Dermis blood vessel endothelial cell (primary cell): ENCODE results near the gene MRPL16. TPM values are rescaled to one million over a fixed set of nuclear protein-coding genes. Genes with fewer than 3 reads are reported as not detected.
"Not testable (repeated sequence)": the region's sequence is repeated elsewhere in the genome, so short reads cannot be mapped to it uniquely, and the experiment has no call there.

Experiments used
- DNase-seq: peaks from one replicate; pipeline ENCODE4 v3.0.0; 2010
- total RNA-seq: library from RNA; depleted of rRNA; stranded (reverse); fragments of >200 nt; gene quantifications from 2 replicates; pipeline ENCODE4 v1.2.3, GENCODE V29; 2014

The MRPL16 gene
- total RNA-seq, 1 donor from 2014 or later = 35.9 TPM

DNA sequence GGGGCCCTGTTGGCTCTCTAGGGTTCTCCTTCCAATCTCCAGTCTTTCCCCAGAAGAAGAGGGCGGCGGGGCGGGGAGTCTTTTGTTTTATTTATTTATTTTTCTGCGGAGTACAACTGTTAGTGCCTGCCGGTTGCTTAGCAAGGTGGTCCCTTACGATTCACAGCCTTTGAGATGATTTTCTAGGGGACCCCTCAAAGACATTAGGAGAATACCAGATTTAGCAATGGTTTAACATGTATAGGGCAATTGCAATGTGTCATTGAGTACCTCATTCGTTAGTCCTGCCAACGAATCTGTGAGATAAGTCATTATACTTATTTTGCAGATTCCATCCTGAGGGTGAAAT, 307 bp upstream of the MRPL16 start:
- DNase-seq = no peak

DNA sequence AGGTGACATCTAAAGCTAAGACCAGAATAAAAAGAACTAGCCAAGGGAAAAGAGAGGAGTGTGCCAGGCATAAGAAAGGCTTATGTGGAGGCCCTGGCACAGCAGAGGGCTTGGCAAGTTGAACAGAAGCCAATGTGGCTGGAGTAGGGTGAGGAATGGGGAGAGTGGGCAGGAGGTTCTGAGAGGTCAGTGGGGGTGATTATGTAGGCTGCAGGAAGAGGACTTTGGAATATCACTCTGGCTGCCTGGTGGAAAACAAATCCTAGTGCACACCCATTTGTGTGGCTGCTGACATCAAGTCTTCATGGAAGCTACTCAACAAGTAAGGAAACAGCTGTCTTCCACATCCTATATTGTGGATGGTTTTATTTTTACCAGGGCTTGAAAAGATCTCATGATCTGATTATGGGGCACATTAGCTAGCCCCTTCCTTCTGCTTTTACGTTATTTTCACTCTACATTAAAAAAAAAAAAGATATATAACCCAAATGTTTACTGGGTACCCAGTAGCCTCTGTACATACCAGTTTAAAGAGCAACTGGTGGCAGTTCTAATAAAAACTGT, 3.4 kb downstream of the MRPL16 start:
- peak; percentile 59 for DNase-seq

- DNase-seq = no peak
These were observed 6.5 kb downstream of the MRPL16 start for GRCh38 chr11:59804061-59804460.

- peak; percentile 82 for DNase-seq
These were observed 7.9 kb downstream of the MRPL16 start for GRCh38 chr11:59802639-59803176.

GRCh38 chr11:59801981-59802638, 8.5 kb downstream of the MRPL16 start:
- peak; percentile 87 for DNase-seq

DNA sequence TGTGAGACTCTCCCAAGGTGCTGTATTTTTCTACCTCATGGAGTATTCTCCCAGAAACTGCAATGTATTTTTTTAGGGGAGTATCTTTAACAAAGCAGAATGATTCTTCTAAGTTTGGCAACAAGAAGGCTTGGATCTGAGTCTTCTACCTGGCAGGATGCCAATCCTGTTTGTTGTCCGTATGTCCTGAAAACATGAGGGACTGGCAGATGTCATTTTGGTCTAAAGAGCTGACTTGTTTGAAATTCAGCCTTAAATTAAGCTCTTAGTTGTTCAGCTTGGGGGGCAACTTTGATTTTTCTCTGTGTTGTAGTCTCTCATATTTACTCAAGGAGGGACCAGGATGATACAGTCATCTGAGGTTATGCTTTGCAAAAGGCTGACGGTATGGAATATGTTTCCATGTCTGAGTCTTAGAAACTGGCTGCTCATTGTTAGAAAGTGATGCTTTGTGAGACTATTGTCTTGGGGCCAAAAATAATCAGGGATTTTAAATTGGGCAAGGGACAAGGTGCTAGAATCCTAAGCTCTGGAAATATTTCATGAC, 9.3 kb downstream of the MRPL16 start:
- DNase-seq = peak; percentile 46

- DNase-seq = no peak
These were observed 10.1 kb downstream of the MRPL16 start for GRCh38 chr11:59800390-59801025.

- no peak for DNase-seq
These were observed 16.2 kb downstream of the MRPL16 start for GRCh38 chr11:59794417-59794816.

DNA sequence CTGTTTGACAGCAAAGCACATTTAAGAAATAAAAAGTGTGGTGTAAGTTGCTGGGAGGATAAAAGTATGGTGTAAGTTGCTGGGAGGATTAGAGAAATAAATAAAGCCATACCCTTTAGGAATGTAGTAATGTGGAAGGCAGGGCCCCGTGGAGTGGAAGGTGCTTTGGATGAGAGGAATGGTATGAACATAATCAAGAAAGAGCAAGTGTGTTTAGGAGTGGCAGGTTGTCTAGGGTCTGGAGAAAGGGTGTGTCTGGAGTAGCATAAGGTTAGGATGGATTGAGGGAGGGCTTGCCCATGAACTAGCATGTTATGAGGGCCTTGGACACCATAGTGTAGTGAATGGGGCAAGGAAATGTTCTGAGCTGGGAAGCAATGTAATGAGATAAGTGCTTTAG, 18.1 kb downstream of the MRPL16 start:
- no peak for DNase-seq

DNA sequence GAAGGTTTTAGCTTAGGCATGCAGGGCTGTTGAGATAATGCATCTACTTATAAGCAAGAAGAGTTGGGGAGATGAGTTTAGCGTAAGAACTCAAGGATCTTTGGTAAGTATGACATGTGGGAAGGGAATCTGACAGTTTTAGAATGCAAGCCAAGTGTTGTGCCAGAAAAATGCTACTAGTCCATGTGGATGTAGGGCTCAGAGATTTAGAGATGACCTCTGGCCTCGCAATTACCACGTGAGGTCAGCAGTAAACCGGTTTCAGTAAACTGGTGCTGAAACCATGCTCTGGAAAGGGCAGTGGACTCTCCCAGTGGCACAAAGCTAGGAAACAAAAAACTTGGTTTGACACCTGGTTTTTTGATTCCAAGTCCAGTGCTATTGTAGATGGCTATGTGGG, 18.9 kb downstream of the MRPL16 start:
- DNase-seq = no peak

GRCh38 chr11:59787816-59788215, 22.8 kb downstream of the MRPL16 start:
- DNase-seq = peak; percentile 85

GRCh38 chr11:59787255-59787588, 23.4 kb downstream of the MRPL16 start:
- no peak for DNase-seq

DNA sequence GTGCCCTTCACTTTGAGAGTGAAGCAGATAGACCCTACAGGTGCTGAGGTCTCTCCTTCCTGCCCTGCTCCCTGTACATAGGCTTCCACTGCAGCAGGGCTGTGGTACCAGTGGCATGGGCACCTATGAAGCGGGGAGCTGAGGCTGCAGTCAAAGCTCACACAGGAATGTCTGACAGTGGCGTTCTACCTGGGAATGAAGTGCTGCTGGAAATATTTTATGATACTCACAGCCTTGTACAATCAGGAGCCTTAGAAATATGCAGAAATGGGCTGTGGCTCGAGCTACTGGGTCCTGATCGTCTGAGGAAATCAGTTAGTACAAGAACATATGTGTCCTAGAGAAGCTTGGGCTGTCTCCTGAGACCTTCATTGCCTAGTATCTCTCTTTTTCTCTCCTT, 24.8 kb downstream of the MRPL16 start:
- no peak for DNase-seq

DNA sequence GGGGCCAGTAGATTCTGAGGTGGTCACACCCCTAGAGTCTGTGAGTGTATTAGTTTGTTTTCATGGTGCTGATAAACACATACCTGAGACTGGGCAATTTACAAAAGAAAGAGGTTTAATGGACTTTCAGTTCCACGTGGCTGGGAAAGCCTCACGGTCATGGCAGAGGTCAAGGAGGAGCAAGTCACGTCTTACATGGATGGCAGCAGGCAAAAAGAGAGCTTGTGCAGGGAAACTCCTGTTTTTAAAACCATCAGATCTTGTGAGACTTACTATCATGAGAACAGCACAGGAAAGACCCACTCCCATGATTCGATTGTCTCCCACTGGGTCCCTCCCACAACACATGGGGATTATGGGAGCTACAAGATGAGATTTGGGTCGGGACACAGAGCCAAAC, 26.1 kb downstream of the MRPL16 start:
- DNase-seq = not testable (repeated sequence)

DNA sequence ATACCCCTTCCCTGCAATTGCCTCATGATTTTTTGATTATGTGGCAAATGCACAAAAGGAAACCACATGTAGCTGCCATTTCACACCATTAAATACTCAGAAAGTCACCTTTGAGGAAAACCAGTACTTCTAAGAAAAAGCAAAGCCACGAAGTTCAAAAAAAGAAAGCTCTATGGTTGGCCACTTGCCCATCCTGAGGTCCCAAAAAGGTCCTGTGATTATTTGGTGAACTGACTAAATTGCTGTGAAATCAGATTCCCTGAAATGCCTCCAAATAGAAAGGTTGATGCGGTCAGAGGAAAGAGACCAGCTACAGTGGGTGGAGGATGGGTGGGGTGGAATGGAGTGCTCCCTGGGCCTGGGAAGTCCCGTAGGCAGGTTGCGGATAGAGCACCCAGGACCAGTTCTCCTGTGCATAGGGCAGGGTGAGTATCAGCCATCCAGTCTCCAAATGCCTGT, 26.9 kb downstream of the MRPL16 start:
- DNase-seq = no peak

- no peak for DNase-seq
These were observed 28.5 kb downstream of the MRPL16 start for GRCh38 chr11:59782080-59782479.

- DNase-seq = no peak
These were observed 31.1 kb downstream of the MRPL16 start for GRCh38 chr11:59779487-59779886.

DNA sequence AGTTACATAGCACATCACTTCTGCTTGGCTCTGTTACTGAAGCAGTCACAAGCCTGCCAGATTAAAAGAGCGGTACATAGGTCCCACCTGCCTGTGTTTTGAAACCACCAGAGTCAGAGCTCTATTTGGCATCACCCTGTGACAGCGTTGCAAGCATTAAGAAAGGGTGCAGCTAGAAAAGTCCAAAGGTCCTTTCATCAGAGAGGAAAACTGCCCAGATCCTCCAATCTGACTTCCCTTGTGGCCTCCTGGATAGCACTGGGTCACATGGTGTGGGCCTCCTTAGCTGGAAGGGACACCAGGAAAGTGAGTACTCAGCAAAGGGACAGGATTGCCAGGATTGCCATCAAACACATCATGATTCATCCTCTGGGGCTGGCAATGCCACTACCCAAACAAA, 32.5 kb downstream of the MRPL16 start:
- DNase-seq = no peak

DNA sequence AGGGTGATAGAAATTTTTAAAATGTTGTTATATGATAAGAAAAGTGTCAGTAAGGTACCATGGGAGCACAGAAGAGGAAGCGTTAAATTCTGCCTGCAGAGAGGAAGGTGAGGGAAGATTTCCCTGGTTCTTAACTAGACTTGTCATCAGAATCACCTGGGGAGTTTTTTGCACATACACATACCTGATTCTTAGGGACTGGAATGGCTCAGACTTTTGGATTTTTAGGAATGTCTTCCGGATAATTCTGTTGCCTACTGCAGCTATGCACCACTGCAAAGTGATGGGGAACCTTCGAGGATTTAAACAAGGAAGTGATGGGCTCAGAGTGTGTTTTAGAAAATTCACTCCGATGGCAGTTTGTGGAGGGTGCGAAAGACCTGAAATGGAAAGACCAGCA, 33.5 kb downstream of the MRPL16 start:
- DNase-seq = no peak

DNA sequence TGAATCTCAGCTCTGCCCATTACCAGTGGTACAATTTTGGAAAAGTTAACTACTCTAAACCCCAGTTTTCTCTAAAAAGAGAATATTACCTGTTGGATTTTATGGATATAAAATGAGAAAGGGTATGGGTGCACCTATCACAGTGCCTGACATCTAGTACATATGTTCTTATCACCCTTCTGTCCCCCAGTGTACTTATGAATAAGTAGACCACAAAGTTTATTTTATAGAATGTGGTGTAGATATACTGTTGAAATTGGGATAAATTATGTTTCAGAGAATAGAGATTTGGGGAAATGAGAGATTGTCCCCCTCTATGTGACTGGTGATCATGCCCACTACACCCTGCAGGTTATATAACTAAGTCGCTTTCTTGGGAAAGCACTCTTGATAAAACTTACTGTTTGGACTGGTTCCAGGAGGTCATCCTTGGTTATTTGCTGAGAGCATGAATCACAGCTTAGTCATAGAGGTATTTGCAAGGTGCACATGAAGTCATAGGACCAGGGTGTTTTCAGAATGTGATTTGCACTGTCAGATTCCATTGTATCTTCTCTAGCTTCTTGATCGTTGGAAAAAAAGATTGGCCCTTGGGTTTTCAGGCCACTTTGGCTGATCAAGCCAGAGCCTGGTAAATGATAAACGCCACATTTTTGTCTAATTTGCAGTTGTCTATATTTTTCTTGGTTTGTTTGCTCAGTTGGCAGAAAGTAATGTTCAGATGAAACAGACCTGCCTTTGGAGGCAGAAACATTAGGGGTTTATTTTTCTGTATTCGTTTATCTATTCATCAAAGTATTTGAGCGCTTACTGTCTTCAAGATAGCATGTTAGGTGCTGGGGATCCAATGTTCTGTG, 34.1 kb downstream of the MRPL16 start:
- DNase-seq = peak; percentile 93

DNA sequence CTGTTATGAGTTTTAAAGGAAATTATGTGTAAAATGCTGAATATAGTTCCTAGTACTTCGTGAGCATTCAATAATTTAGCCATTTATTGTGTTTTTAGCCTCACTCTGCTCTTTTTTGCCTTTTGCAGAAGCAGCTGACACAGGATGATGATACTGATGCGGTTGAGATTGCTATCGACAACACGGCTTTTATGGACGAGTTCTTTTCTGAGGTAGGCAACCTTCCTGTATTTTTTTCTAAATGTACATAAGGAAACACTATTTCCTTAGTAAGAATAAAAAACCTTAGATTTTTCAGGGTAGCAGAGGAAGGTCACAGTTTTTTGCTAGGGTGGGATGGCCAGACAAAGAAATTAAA, 37.5 kb downstream of the MRPL16 start:
- DNase-seq = no peak

DNA sequence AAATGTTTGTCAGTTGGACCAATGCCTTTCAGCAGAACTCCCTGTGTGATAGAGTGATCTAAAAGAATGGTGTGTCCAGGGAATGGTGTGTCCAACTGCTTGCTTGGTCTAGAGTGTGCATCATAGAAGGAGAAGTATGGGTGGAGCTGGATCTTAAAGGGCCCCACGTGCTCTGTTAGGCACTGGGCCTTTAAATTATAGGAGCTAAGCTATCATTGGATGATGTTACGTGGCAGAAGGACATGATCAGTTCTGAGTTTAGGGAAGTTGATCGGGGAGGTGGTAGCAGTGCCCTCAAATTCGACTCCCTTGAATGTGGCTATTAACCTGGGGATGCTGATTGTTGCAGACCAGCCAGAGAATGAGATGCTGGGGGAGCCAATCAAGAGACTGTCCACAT, 39.0 kb downstream of the MRPL16 start:
- DNase-seq = no peak

DNA sequence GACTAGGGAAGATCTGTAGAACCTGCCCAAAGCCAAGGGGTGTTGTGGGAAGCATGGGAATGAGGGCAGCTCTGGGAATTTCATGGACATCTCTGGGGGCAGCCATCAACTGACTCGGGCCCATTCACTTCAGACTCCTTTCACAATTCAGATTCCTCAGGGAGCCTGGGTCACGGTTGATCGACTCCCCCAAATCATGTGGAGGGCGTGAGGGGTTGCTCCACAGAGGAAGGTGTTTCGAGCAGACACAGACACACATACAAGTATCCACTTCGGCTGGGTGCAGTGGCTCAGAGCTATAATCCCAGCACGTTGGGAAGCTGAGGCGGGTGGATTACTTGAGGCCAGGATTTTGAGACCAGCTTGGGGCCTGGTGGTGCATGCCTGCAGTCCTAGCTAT, 39.7 kb downstream of the MRPL16 start:
- no peak for DNase-seq
